ENCODE measurements around the gene CCDC92.
A peak's percentile ranks its signal among the peaks of the same experiment; 100 is the strongest.
"Not testable (repeated sequence)": the region's sequence is repeated elsewhere in the genome, so short reads cannot be mapped to it uniquely, and the experiment has no call there.

The CCDC92 gene

GRCh38 chr12:123935956-123936355 lies 36.7 kb downstream of the CCDC92 start:
- DNase-seq: no peak

- peak; percentile 66 for DNase-seq
Measured at GRCh38 chr12:123934829-123935228, 37.8 kb downstream of the CCDC92 start.

- DNase-seq: no peak
Measured at GRCh38 chr12:123934016-123934620, 38.5 kb downstream of the CCDC92 start.

GRCh38 chr12:123933214-123933613 lies 39.4 kb downstream of the CCDC92 start:
- no peak for DNase-seq

GRCh38 chr12:123931686-123932321 lies 40.8 kb downstream of the CCDC92 start:
- no peak for DNase-seq

- no peak for DNase-seq
Measured at GRCh38 chr12:123929946-123930583, 42.6 kb downstream of the CCDC92 start.

GRCh38 chr12:123928897-123929296 lies 43.7 kb downstream of the CCDC92 start:
- DNase-seq: no peak

GRCh38 chr12:123928274-123928865 lies 44.3 kb downstream of the CCDC92 start:
- no peak for DNase-seq

- no peak for DNase-seq
Measured at GRCh38 chr12:123924539-123924938, 48.1 kb downstream of the CCDC92 start.

GRCh38 chr12:123923927-123924326 lies 48.7 kb downstream of the CCDC92 start:
- no peak for DNase-seq

- DNase-seq: no peak
Measured at GRCh38 chr12:123923038-123923437, 49.6 kb downstream of the CCDC92 start.

- DNase-seq: no peak
Measured at GRCh38 chr12:123919980-123920360, 52.7 kb downstream of the CCDC92 start.

- DNase-seq: no peak
Measured at GRCh38 chr12:123917337-123917850, 55.2 kb downstream of the CCDC92 start.

- DNase-seq: no peak
Measured at GRCh38 chr12:123916729-123917128, 55.9 kb downstream of the CCDC92 start.

- no peak for DNase-seq
Measured at GRCh38 chr12:123914726-123915333, 57.8 kb downstream of the CCDC92 start.

- DNase-seq: peak; percentile 3
Measured at GRCh38 chr12:123912415-123913380, 59.9 kb downstream of the CCDC92 start.

GRCh38 chr12:123911672-123912409 lies 60.8 kb downstream of the CCDC92 start:
- not testable (repeated sequence) for DNase-seq

GRCh38 chr12:123910761-123911193 lies 61.9 kb downstream of the CCDC92 start:
- no peak for DNase-seq

- no peak for DNase-seq
Measured at GRCh38 chr12:123910057-123910456, 62.6 kb downstream of the CCDC92 start.

- no peak for DNase-seq
Measured at GRCh38 chr12:123908884-123909725, 63.5 kb downstream of the CCDC92 start.

All from HCEC 1CT (cell line).